Measurements from ENCODE around the gene NDUFAF4.

Gene NDUFAF4

DNA sequence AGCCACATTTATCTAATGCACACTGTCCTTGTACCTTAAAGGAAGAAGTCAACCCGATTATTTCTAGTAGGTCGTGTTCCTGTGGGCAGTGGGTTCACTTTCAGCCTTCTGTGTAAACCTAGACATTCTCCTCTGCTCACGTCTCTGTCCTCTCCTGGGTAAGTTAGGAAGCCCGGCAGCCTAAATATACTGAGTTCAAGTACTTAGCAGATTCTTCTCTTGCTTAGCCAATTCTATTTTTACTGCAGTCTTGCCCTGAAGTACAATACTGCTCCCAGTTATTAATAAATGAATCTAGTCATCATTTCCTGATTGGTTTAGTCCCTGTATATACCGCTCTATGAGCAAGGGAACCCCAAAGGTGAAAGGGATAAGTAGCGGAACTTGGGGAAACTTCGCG is 45.8 kb downstream of the NDUFAF4 start:
- no peak overlapping the region for H3K4me2 ChIP-seq (ENCODE audit: low read length)

DNA sequence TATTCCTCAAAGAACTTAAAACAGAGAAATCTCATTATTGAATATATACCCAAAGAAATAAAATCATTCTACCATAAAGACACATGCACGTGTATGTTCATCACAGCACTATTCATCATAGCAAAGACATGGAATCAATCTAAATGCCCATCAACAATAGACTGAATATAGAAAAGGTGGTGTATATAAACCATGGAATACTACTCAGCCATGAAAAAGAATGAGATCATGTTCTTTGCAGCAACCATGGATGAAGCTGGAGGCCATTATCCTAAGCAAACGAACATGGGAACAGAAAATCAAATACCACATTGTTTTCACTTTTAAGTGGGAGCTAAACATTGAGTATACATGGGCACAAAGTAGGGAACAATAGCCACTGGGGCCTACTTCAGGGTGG is 48.1 kb downstream of the NDUFAF4 start:
- Histone ChIP-seq H3K9ac (no peak overlapping the region), H3K36me3 (ENCODE audit: control insufficient read depth, insufficient read depth, low read length) (no peaks in the 10 kb centered on the region), H3K4me1 (no peaks in the 10 kb centered on the region), H3K79me2 (no peaks in the 10 kb centered on the region), H3K27me3 (ENCODE audit: control insufficient read depth, insufficient read depth, low read length) (no peaks in the 10 kb centered on the region), H3K4me3 (ENCODE audit: low read depth, low read length) (no peak overlapping the region), H3K27ac (no peak overlapping the region), H3K9me3 (ENCODE audit: control insufficient read depth, low read length) (no peaks in the 10 kb centered on the region), H3K4me2 (ENCODE audit: low read length) (no peak overlapping the region), H2AFZ (no peak overlapping the region)
- TF ChIP-seq, protein P1, sequence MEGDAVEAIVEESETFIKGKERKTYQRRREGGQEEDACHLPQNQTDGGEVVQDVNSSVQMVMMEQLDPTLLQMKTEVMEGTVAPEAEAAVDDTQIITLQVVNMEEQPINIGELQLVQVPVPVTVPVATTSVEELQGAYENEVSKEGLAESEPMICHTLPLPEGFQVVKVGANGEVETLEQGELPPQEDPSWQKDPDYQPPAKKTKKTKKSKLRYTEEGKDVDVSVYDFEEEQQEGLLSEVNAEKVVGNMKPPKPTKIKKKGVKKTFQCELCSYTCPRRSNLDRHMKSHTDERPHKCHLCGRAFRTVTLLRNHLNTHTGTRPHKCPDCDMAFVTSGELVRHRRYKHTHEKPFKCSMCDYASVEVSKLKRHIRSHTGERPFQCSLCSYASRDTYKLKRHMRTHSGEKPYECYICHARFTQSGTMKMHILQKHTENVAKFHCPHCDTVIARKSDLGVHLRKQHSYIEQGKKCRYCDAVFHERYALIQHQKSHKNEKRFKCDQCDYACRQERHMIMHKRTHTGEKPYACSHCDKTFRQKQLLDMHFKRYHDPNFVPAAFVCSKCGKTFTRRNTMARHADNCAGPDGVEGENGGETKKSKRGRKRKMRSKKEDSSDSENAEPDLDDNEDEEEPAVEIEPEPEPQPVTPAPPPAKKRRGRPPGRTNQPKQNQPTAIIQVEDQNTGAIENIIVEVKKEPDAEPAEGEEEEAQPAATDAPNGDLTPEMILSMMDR (IDR thresholded peaks at IDR 0.05), result no peak

More for the DNA sequence above, 45.8 kb downstream of the NDUFAF4 start:
- no peak overlapping the region for H3K27ac ChIP-seq
- no peaks in the 10 kb centered on the region for H3K79me2 ChIP-seq
- no peak overlapping the region for H3K4me3 ChIP-seq (ENCODE audit: low read depth, low read length)
- H3K27me3 ChIP-seq (ENCODE audit: control insufficient read depth, insufficient read depth, low read length), result no peaks in the 10 kb centered on the region
- H3K4me1 ChIP-seq, result no peaks in the 10 kb centered on the region
- no peak overlapping the region for H2AFZ ChIP-seq
- no peaks in the 10 kb centered on the region for H3K9me3 ChIP-seq (ENCODE audit: control insufficient read depth, low read length)
- no peak overlapping the region for H3K9ac ChIP-seq
- no peaks in the 10 kb centered on the region for H3K36me3 ChIP-seq (ENCODE audit: control insufficient read depth, insufficient read depth, low read length)
- TF ChIP-seq, protein P1 (IDR thresholded peaks at IDR 0.05), result no peak

GRCh38 chr6:96844530-96844929 is 53.2 kb downstream of the NDUFAF4 start:
- Histone ChIP-seq H2AFZ (no peak overlapping the region), H3K4me1 (no peaks in the 10 kb centered on the region), H3K36me3 (ENCODE audit: control insufficient read depth, insufficient read depth, low read length) (no peaks in the 10 kb centered on the region), H3K27me3 (ENCODE audit: control insufficient read depth, insufficient read depth, low read length) (no peaks in the 10 kb centered on the region), H3K79me2 (no peaks in the 10 kb centered on the region), H3K9me3 (ENCODE audit: control insufficient read depth, low read length) (no peaks in the 10 kb centered on the region), H3K4me2 (ENCODE audit: low read length) (no peak overlapping the region), H3K9ac (no peak overlapping the region), H3K27ac (no peak overlapping the region), H3K4me3 (ENCODE audit: low read depth, low read length) (no peak overlapping the region)
- TF ChIP-seq, protein P1 (IDR thresholded peaks at IDR 0.05), result no peak

- no peak overlapping the region for H3K4me2 ChIP-seq (ENCODE audit: low read length)
- peak overlapping the region; percentile 31 for H2AFZ ChIP-seq
- H3K9me3 ChIP-seq (ENCODE audit: control insufficient read depth, low read length), result no peaks in the 10 kb centered on the region
- H3K27ac ChIP-seq, result no peak overlapping the region
- TF ChIP-seq, protein P1 (IDR thresholded peaks at IDR 0.05), result no peak
- no peaks in the 10 kb centered on the region for H3K79me2 ChIP-seq
- no peaks in the 10 kb centered on the region for H3K4me1 ChIP-seq
- H3K27me3 ChIP-seq (ENCODE audit: control insufficient read depth, insufficient read depth, low read length), result no peaks in the 10 kb centered on the region
- H3K9ac ChIP-seq, result no peak overlapping the region
- no peak overlapping the region for H3K4me3 ChIP-seq (ENCODE audit: low read depth, low read length)
- no peaks in the 10 kb centered on the region for H3K36me3 ChIP-seq (ENCODE audit: control insufficient read depth, insufficient read depth, low read length)
Observed at GRCh38 chr6:96841345-96841744, 56.3 kb downstream of the NDUFAF4 start.

Data from parathyroid adenoma (tissue), 2 donors.